GM23338 (cell line): ENCODE results near the gene CSPG4. TPM values are rescaled to one million over a fixed set of nuclear protein-coding genes. Genes with fewer than 3 reads are reported as not detected.
"Not testable (repeated sequence)": the region's sequence is repeated elsewhere in the genome, so short reads cannot be mapped to it uniquely, and the experiment has no call there.

Source experiments
- ATAC-seq: fragments of 200-7000 bp; cut with Tn5 transposase; 3 replicates; pipeline ENCODE4 v1.9.1; 2020
- DNase-seq: peaks from one replicate; pipeline ENCODE4 v3.0.0-alpha.2; 2015; ENCODE audit warnings: low spot score
- H2AFZ ChIP-seq: fragments of 200-600 bp; sonication (generic); 2 replicates; pipeline ENCODE4 v1.8.0; 2016; ENCODE audit warnings: antibody characterized with exemption, mild to moderate bottlenecking, moderate library complexity
- H3F3A ChIP-seq: fragments of 200-600 bp; sonication (generic); replicated peaks from 2 replicates; pipeline ENCODE4 v1.8.0; 2017; ENCODE audit warnings: antibody characterized with exemption, mixed run types, low read depth
- H3K27ac ChIP-seq: fragments of 200-600 bp; sonication (generic); 2 replicates; pipeline ENCODE4 v1.6.1; 2016; ENCODE audit warnings: low read depth
- H3K27me3 ChIP-seq: fragments of 200-600 bp; sonication (generic); 2 replicates; pipeline ENCODE4 v1.8.0; 2016; ENCODE audit warnings: mild to moderate bottlenecking, mixed run types, moderate library complexity; ENCODE audit not compliant: insufficient read depth
- H3K36me3 ChIP-seq: fragments of 200-600 bp; sonication (generic); 2 replicates; pipeline ENCODE4 v1.8.0; 2016; ENCODE audit warnings: mild to moderate bottlenecking; ENCODE audit not compliant: insufficient read depth
- H3K4me1 ChIP-seq: fragments of 200-600 bp; sonication (generic); 2 replicates; pipeline ENCODE4 v1.8.0; 2016; ENCODE audit warnings: mild to moderate bottlenecking, moderate library complexity; ENCODE audit not compliant: insufficient read depth
- H3K4me2 ChIP-seq: fragments of 200-600 bp; sonication (generic); 2 replicates; pipeline ENCODE4 v1.7.1; 2017; ENCODE audit warnings: mixed run types
- H3K4me3 ChIP-seq: fragments of 200-600 bp; sonication (generic); 2 replicates; pipeline ENCODE4 v1.6.1; 2016; ENCODE audit warnings: mixed run types
- H3K79me2 ChIP-seq: fragments of 200-600 bp; sonication (generic); replicated peaks from 2 replicates; pipeline ENCODE4 v1.8.0; 2017; ENCODE audit warnings: mild to moderate bottlenecking; ENCODE audit not compliant: insufficient read depth
- H3K9me2 ChIP-seq: fragments of 200-600 bp; sonication (generic); 2 replicates; pipeline ENCODE4 v1.8.0; 2017; ENCODE audit not compliant: insufficient read depth
- H4K20me1 ChIP-seq: fragments of 200-600 bp; sonication (generic); replicated peaks from 2 replicates; pipeline ENCODE4 v1.8.0; 2017; ENCODE audit warnings: mild to moderate bottlenecking; ENCODE audit not compliant: insufficient read depth
- H3K27ac Mint-ChIP-seq: 2 replicates; pipeline ENCODE4 v1.8.0; 2020; ENCODE audit warnings: inconsistent platforms, mild to moderate bottlenecking, moderate library complexity, mixed read lengths
- H3K27me3 Mint-ChIP-seq: 3 replicates; pipeline ENCODE4 v1.8.0; 2022; ENCODE audit warnings: low read depth, mild to moderate bottlenecking, moderate library complexity, mixed read lengths, inconsistent platforms; ENCODE audit not compliant: insufficient read depth, poor library complexity
- H3K36me3 Mint-ChIP-seq: 3 replicates; pipeline ENCODE4 v1.8.0; 2021; ENCODE audit warnings: low read depth, mild to moderate bottlenecking, inconsistent platforms, moderate library complexity, mixed read lengths
- H3K4me1 Mint-ChIP-seq: 3 replicates; pipeline ENCODE4 v1.8.0; 2020; ENCODE audit warnings: mild to moderate bottlenecking, inconsistent platforms, mixed read lengths
- H3K4me3 Mint-ChIP-seq: 3 replicates; pipeline ENCODE4 v1.8.0; 2021; ENCODE audit warnings: moderate library complexity, mild to moderate bottlenecking, inconsistent platforms, mixed read lengths
- H3K9me3 Mint-ChIP-seq: 3 replicates; pipeline ENCODE4 v1.8.0; 2020; ENCODE audit warnings: moderate library complexity, mild to moderate bottlenecking, inconsistent platforms, mixed read lengths
- EZH2phosphoT487 ChIP-seq: fragments of 200-600 bp; sonication (generic); IDR thresholded peaks from one replicate; pipeline ENCODE4 v1.8.1; 2018; ENCODE audit warnings: antibody characterized with exemption; ENCODE audit not compliant: unreplicated experiment
- NANOG ChIP-seq: IDR thresholded peaks from 2 replicates; pipeline ENCODE4 v1.6.1; 2016; ENCODE audit warnings: antibody characterized with exemption, borderline replicate concordance
- POLR2AphosphoS5 ChIP-seq: IDR thresholded peaks from 2 replicates; pipeline ENCODE4 v1.6.1; 2016; ENCODE audit warnings: antibody characterized with exemption, low read depth
- STAT1 ChIP-seq: IDR thresholded peaks from one replicate; pipeline ENCODE4 v1.6.1; 2016; ENCODE audit warnings: antibody characterized with exemption; ENCODE audit not compliant: unreplicated experiment
- ZNF114 ChIP-seq: fragments of 250-450 bp; sonication (Bioruptor Pico); IDR thresholded peaks from 2 replicates; pipeline ENCODE4 v1.5.0; 2020; ENCODE audit warnings: mild to moderate bottlenecking, moderate library complexity
- ZNF331 ChIP-seq: fragments of 250-450 bp; sonication (Bioruptor Pico); IDR thresholded peaks from 2 replicates; pipeline ENCODE4 v1.5.0; 2020; ENCODE audit warnings: low read depth, mild to moderate bottlenecking, moderate library complexity
- polyA plus RNA-seq: library from polyadenylated mRNA; unstranded; fragments of >200 nt; fragmentation: Nextera tagmentation; extraction: Ambion mirVana; gene quantifications from 2 replicates; pipeline ENCODE4 v1.2.1, GENCODE V29; 2016
- total RNA-seq: library from RNA; depleted of rRNA; stranded (reverse); fragments of >200 nt; shearing (Covaris generic); gene quantifications from 2 replicates; pipeline ENCODE4 v1.2.3, GENCODE V29; 2014

The CSPG4 gene
- total and polyA plus RNA-seq, 2 experiments from 2014 or later: 0.27 to 4.0 TPM

DNA sequence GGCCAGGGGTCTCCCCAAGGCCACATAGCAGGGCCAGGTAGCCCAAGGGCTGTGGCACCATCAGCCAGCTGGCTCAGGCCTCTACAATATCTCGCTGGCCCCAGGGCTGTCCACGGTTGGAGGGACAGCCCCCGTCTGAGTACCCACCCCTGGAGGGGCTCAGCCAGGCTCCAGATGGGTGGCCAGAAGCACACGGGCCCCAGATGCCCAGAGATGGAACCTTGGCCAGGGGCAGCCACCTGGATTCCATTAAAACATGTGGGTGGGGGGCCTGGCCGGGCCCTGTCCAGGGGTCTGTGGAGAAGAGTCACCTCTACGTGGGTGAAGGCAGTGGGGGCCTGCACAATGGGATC, 8.4 kb downstream of the CSPG4 start:
- no peak overlapping the region for H3K27ac Mint-ChIP-seq
- H3K27me3 Mint-ChIP-seq: peaks cover 8% of the 10 kb centered on the region
- DNase-seq (no peak), ATAC-seq (no peak)
- no peaks in the 10 kb centered on the region for H3F3A ChIP-seq
- H3K27ac ChIP-seq: no peak overlapping the region
- H4K20me1 ChIP-seq: no peaks in the 10 kb centered on the region
- H3K4me3 ChIP-seq: no peak overlapping the region
- no peaks in the 10 kb centered on the region for H3K79me2 ChIP-seq
- H3K36me3 ChIP-seq: no peaks in the 10 kb centered on the region
- TF ChIP-seq NANOG: no peak
- no peak for TF ChIP-seq EZH2phosphoT487
- TF ChIP-seq STAT1: no peak
- H3K36me3 Mint-ChIP-seq: no peaks in the 10 kb centered on the region
- H3K4me1 Mint-ChIP-seq: peaks cover 19% of the 10 kb centered on the region
- no peak overlapping the region for H3K4me2 ChIP-seq
- no peaks in the 10 kb centered on the region for H3K9me3 Mint-ChIP-seq
- no peak overlapping the region for H3K4me3 Mint-ChIP-seq
- no peaks in the 10 kb centered on the region for H3K27me3 ChIP-seq
- no peaks in the 10 kb centered on the region for H3K9me2 ChIP-seq
- no peaks in the 10 kb centered on the region for H3K4me1 ChIP-seq
- H2AFZ ChIP-seq: no peak overlapping the region

DNA sequence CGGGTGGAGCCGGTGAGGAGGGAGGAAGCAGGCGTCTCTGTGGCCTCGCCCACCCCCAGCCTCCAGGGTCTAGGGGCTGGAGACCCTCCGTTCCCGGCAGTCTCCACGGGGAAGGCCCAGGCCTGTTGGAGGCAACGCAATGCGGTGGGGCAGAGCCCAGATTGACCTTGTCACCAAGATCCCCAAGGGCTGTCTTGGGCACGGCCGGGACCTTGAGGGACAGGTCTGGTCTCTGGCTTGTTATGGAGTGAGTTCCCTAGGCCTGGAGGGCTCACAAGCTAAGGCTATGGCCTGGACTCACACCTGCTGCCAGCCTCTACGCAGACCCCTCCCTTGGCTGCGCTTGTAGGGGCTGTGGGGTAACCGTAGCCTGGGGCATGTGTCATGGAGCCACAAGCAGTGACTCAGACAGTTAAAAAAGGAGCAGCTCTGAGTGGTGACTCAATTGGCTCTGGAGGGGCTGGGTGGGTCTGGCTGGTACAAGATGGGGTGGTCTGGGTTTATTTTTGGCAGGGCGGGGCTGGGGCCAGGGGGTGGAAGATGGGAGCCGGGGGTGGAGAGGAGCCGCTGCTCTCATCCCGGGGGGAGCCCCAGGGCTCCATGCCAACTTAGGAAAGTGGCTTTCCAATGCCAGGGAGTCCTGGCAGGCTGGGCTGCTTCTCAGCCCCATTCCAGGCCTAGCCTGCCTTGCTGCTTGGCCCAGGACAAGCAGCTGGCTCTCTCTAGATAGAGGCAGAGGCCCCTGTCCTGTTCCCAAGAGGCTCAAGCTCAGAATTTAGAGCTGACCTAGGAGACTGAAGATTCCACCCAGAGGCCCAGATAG, 9.0 kb downstream of the CSPG4 start:
- not testable (repeated sequence) for H3K36me3 ChIP-seq, H3F3A ChIP-seq, H3K9me3 Mint-ChIP-seq, H3K4me3 Mint-ChIP-seq, H3K4me2 ChIP-seq, DNase-seq, H4K20me1 ChIP-seq, H3K27me3 ChIP-seq, H3K9me2 ChIP-seq, H3K4me3 ChIP-seq, H3K36me3 Mint-ChIP-seq, H3K79me2 ChIP-seq, ATAC-seq, H3K27ac ChIP-seq, H3K27ac Mint-ChIP-seq, H2AFZ ChIP-seq, H3K4me1 ChIP-seq
- H3K4me1 Mint-ChIP-seq: peaks cover 18% of the 10 kb centered on the region
- peaks cover 12% of the 10 kb centered on the region for H3K27me3 Mint-ChIP-seq

DNA sequence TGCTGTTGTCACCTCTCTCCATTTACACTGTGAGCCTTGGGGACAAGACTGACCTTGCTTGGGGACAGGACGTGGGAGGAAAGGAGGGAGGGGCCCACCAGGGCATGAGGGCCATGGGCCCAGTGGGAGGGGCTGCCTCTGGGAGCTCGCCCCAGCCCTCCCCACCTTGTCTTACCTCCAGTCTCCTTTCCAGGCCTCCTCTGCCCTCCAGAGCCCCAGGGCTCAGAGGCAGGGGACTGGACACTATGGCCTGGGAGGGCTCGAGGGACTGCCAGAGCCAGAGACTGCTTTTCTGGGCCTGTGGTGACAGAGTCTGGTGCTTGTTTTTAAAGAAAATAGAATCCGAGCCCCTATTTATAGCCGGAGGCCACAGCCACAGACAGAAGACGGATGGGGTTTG, 10.2 kb downstream of the CSPG4 start:
- Histone ChIP-seq H3F3A (0 out of 2 replicates have a peak, but pooled peaks cover 3% of the 10 kb centered on the region), H3K79me2 (no peaks in the 10 kb centered on the region), H3K9me2 (no peaks in the 10 kb centered on the region), H2AFZ (no peak overlapping the region), H3K4me3 (no peak overlapping the region), H3K27ac (no peak overlapping the region), H3K4me1 (no peaks in the 10 kb centered on the region), H3K4me2 (no peak overlapping the region), H4K20me1 (no peaks in the 10 kb centered on the region), H3K36me3 (no peaks in the 10 kb centered on the region), H3K27me3 (no peaks in the 10 kb centered on the region)
- no peaks in the 10 kb centered on the region for H3K9me3 Mint-ChIP-seq
- no peak for TF ChIP-seq ZNF114
- no peak for TF ChIP-seq POLR2AphosphoS5
- no peak for TF ChIP-seq ZNF331
- TF ChIP-seq EZH2phosphoT487: no peak
- H3K27ac Mint-ChIP-seq: no peak overlapping the region
- no peaks in the 10 kb centered on the region for H3K36me3 Mint-ChIP-seq
- no peak overlapping the region for H3K4me3 Mint-ChIP-seq
- DNase-seq (no peak), ATAC-seq (no peak)
- H3K27me3 Mint-ChIP-seq: peaks cover 17% of the 10 kb centered on the region
- peaks cover 19% of the 10 kb centered on the region for H3K4me1 Mint-ChIP-seq

GRCh38 chr15:75701071-75702003, 11.3 kb downstream of the CSPG4 start:
- H3K4me2 ChIP-seq, H3K4me3 Mint-ChIP-seq: not testable (repeated sequence)

DNA sequence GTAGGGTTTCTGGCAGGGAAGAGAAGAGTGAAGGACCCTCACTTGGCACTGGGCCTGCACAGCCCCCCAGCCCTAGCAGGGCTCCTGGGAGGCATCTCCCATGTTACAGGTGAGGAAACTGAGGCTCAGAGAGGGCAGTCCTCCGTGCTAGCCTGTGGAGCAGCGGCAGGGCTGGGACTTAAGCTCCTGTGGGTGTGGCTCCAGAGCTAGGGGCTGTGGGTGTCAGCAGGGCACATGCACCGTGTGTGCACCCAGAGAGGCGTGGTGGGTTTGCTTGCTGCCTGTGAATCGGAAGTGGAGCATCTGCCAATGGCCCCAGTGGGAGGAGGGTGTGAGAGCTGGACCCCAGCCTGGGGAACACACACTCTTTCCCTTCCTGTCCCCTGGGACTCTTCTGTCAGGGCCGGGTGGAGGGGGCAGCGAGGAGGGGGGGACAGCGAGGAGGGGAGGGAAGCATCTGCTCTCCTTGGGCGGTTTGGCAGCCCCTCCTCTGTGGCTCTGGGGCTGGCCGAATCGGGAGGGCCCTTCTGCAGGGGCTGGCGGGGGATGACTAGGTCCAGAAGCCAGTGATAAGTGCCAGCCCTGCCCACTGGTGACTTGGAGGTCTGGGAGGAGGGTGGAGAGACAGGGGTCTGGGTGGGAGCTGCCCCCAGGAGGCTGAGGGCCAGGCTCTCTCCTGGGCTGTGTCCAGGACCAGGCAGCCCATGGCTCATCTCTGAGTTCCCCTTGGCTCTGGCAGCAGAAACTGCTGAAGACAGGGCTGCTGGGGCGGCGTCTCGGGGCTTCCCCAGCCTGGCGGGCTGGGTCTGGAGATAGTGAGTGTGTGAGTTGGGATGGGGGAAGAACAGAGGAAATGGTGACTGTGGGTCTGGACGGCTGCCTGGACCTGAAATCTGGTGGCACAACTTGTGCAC, 12.4 kb downstream of the CSPG4 start:
- H3K9me2 ChIP-seq, H3K27me3 ChIP-seq, H3K4me1 ChIP-seq, H3K27ac ChIP-seq, H2AFZ ChIP-seq, H3K36me3 ChIP-seq, DNase-seq, H3K4me2 ChIP-seq, ATAC-seq, H3K4me3 Mint-ChIP-seq, H3K27ac Mint-ChIP-seq, H3K79me2 ChIP-seq, H4K20me1 ChIP-seq, H3K9me3 Mint-ChIP-seq, H3F3A ChIP-seq, H3K36me3 Mint-ChIP-seq, H3K4me3 ChIP-seq: not testable (repeated sequence)
- peaks cover 11% of the 10 kb centered on the region for H3K4me1 Mint-ChIP-seq
- H3K27me3 Mint-ChIP-seq: peaks cover 15% of the 10 kb centered on the region

More at GRCh38 chr15:75701071-75702003, 11.3 kb downstream of the CSPG4 start:
- not testable (repeated sequence) for ATAC-seq, H3K4me1 ChIP-seq, H3K27ac ChIP-seq, DNase-seq, H3K9me2 ChIP-seq, H4K20me1 ChIP-seq, H2AFZ ChIP-seq, H3K36me3 ChIP-seq, H3K27ac Mint-ChIP-seq, H3K4me3 ChIP-seq, H3K9me3 Mint-ChIP-seq, H3K27me3 ChIP-seq, H3K79me2 ChIP-seq, H3K36me3 Mint-ChIP-seq, H3F3A ChIP-seq
- Mint-ChIP-seq H3K27me3 (peaks cover 13% of the 10 kb centered on the region), H3K4me1 (peaks cover 12% of the 10 kb centered on the region)
